OCI-LY7 (cell line): ENCODE results near the gene ACSM3.

Source experiments
- EZH2phosphoT487 ChIP-seq: fragments of 200-600 bp; sonication (generic); IDR thresholded peaks from 2 replicates; pipeline ENCODE4 v1.6.1; 2018; ENCODE audit warnings: low read depth, borderline replicate concordance, mild to moderate bottlenecking, mixed run types, antibody characterized with exemption, low read length, moderate library complexity, mixed read lengths
- TF ChIP-seq, protein P1 (sequence below): fragments of 200-600 bp; sonication (generic); conservative IDR thresholded peaks from 2 replicates; pipeline ENCODE4 v1.5.1; 2014; ENCODE audit warnings: mild to moderate bottlenecking, antibody characterized with exemption, low read length, moderate library complexity, mixed read lengths

DNA sequence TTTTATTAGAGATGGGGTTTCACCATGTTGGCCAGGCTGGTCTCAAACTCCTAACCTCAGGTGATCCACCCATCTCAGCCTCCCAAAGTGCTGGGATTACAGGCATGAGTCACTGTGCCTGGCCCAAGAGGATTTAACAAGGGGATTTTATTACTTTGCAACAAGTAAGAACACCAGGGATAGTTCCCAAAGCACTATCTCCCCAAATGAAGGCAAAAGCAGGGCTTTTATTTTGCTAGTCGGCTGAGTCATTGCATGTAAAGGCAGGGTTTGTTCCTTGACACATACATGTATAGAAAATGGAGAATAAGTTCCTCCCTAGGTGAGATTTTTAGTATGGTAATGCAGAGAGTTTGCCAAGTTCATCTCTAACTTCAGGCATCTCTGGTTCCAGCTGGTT lies 66.6 kb downstream of the ACSM3 start:
- TF ChIP-seq, protein P1, sequence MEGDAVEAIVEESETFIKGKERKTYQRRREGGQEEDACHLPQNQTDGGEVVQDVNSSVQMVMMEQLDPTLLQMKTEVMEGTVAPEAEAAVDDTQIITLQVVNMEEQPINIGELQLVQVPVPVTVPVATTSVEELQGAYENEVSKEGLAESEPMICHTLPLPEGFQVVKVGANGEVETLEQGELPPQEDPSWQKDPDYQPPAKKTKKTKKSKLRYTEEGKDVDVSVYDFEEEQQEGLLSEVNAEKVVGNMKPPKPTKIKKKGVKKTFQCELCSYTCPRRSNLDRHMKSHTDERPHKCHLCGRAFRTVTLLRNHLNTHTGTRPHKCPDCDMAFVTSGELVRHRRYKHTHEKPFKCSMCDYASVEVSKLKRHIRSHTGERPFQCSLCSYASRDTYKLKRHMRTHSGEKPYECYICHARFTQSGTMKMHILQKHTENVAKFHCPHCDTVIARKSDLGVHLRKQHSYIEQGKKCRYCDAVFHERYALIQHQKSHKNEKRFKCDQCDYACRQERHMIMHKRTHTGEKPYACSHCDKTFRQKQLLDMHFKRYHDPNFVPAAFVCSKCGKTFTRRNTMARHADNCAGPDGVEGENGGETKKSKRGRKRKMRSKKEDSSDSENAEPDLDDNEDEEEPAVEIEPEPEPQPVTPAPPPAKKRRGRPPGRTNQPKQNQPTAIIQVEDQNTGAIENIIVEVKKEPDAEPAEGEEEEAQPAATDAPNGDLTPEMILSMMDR: no peak
- no peak for TF ChIP-seq EZH2phosphoT487
